ENCODE data around the gene SLC7A14. TPM values are rescaled to one million over a fixed set of nuclear protein-coding genes. Genes with fewer than 3 reads are reported as not detected.

SLC7A14 gene
- total RNA-seq, 1 experiment from 2014 or later: not detected

DNA sequence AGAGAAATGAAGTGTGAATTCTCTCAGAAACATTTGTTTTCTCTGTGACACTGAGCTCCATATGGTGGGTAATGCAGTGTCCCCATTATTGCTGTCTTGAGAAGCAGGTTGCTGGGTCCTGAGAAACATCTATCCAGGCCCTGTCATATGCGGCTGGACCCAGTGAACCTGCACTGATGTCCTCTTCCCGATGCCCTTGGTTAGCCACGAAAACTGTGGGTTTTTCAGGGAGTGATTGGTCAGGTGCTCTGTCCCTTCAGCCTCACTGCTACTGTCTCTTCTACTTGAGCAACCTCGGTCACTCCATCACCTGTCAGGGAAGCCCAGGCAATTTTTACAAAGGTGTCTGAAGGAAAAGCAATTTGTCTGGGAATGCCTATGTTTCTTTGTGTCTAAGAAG, 77.0 kb downstream of the SLC7A14 start:
- intact Hi-C loops (cut with micrococcal nuclease): no loop called here
- H3K9me3 Mint-ChIP-seq (ENCODE audit: unreplicated experiment): no peaks in the 10 kb centered on the region
- POLR2A ChIA-PET: no interaction called here
- no peaks in the 10 kb centered on the region for H3K4me1 Mint-ChIP-seq (ENCODE audit: insufficient read depth, unreplicated experiment)
- CTCF ChIA-PET: interaction anchor here (2.2 kb wide), 1 partner anchor 302 kb away, joined by 7 read pairs; no protein-coding TSS in a partner anchor
- H3K4me3 Mint-ChIP-seq (ENCODE audit: unreplicated experiment): no peak overlapping the region
- no peak overlapping the region for H3K27ac Mint-ChIP-seq (ENCODE audit: low read depth, unreplicated experiment)
- no peaks in the 10 kb centered on the region for H3K27me3 Mint-ChIP-seq (ENCODE audit: insufficient read depth, unreplicated experiment)
- DNase-seq (ENCODE audit: unreplicated experiment): no peak
- H3K36me3 Mint-ChIP-seq (ENCODE audit: insufficient read depth, unreplicated experiment): no peaks in the 10 kb centered on the region
- no TSS peak for BruUV-seq (replicated peaks)
- TF ChIP-seq, protein P1, sequence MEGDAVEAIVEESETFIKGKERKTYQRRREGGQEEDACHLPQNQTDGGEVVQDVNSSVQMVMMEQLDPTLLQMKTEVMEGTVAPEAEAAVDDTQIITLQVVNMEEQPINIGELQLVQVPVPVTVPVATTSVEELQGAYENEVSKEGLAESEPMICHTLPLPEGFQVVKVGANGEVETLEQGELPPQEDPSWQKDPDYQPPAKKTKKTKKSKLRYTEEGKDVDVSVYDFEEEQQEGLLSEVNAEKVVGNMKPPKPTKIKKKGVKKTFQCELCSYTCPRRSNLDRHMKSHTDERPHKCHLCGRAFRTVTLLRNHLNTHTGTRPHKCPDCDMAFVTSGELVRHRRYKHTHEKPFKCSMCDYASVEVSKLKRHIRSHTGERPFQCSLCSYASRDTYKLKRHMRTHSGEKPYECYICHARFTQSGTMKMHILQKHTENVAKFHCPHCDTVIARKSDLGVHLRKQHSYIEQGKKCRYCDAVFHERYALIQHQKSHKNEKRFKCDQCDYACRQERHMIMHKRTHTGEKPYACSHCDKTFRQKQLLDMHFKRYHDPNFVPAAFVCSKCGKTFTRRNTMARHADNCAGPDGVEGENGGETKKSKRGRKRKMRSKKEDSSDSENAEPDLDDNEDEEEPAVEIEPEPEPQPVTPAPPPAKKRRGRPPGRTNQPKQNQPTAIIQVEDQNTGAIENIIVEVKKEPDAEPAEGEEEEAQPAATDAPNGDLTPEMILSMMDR (IDR thresholded peaks at IDR 0.05; ENCODE audit: unreplicated experiment): no peak

DNA sequence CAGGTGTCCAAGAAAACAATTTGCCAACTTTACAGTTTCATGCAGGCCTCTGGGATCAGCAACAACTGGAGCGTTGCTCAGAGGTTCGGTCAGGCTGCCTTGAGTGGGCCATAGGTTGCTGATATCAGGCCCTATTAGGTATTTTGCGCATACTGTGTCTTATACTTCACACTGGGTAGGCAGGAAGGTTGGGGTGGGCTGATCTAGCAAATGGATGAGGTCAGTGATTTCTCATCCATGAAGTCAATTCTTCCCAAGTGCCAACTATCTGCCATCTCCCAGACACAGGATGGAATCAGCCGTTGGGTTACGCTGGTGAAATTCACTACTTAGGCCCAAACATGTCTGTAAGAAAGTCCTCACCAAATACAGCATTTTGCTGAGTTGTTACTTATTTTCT, 77.6 kb downstream of the SLC7A14 start:
- CTCF ChIA-PET: interaction anchor here (2.2 kb wide), 1 partner anchor 303 kb away, joined by 7 read pairs; no protein-coding TSS in a partner anchor
- BruUV-seq (replicated peaks): no TSS peak
- Mint-ChIP-seq H3K36me3 (ENCODE audit: insufficient read depth, unreplicated experiment) (no peaks in the 10 kb centered on the region), H3K4me3 (ENCODE audit: unreplicated experiment) (no peak overlapping the region), H3K27ac (ENCODE audit: low read depth, unreplicated experiment) (no peak overlapping the region), H3K9me3 (ENCODE audit: unreplicated experiment) (no peaks in the 10 kb centered on the region), H3K4me1 (ENCODE audit: insufficient read depth, unreplicated experiment) (no peaks in the 10 kb centered on the region), H3K27me3 (ENCODE audit: insufficient read depth, unreplicated experiment) (no peaks in the 10 kb centered on the region)
- DNase-seq (ENCODE audit: unreplicated experiment): no peak
- POLR2A ChIA-PET: no interaction called here
- TF ChIP-seq, protein P1 (IDR thresholded peaks at IDR 0.05; ENCODE audit: unreplicated experiment): no peak
- intact Hi-C loops (cut with micrococcal nuclease): no loop called here

DNA sequence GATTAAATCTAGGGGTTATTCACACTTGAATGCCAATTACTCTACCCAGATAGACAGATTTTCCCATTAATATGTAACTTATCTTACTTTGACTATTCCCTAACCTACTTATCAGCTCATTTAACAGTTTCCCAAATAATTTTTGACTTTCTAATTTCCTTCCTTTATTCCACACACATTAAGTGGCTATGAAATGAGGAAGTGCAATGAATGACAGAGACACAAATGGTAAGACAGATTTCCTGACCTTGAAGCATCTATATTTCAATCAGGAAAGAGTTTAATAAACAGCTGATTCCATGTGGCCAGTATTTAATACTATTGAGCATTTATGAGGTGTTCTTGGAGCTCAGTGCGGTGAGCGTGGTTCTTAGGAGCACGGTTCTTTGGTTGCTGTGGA, 78.8 kb downstream of the SLC7A14 start:
- no peak overlapping the region for H3K4me3 Mint-ChIP-seq (ENCODE audit: unreplicated experiment)
- DNase-seq (ENCODE audit: unreplicated experiment): no peak

DNA sequence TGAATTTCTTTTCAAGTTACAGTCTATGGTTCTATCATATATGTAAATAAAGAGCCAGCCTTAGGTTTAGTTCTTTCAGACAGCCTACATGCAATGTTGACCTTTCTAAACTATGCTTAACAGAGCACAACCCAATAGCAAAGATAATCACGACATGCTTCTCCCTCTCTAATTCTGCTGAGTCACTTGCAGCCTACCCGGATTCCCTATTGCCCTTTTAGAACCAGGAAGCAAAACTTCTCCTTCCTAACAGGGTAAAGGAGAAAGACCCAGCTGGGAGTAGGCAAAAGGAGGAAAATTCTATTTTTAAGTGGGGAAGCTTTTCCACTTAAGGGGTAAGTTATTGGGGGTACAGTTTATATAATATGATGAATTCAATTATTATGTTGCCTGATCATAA, 79.3 kb downstream of the SLC7A14 start:
- peak; percentile 38 for DNase-seq (ENCODE audit: unreplicated experiment)
- no TSS peak for BruUV-seq (replicated peaks)
- ChIA-PET CTCF (interaction anchor here (0.6 to 2.2 kb wide), 4 partner anchors 38 to 304 kb away, joined by 3 to 7 read pairs (median 4); no protein-coding TSS in a partner anchor), POLR2A (interaction anchor here (0.6 kb wide), 1 partner anchor 1406 kb away, joined by 3 read pairs; no protein-coding TSS in a partner anchor)
- TF ChIP-seq, protein P1 (IDR thresholded peaks at IDR 0.05; ENCODE audit: unreplicated experiment): no peak
- no peaks in the 10 kb centered on the region for H3K9me3 Mint-ChIP-seq (ENCODE audit: unreplicated experiment)
- H3K4me1 Mint-ChIP-seq (ENCODE audit: insufficient read depth, unreplicated experiment): peaks cover 6% of the 10 kb centered on the region
- H3K4me3 Mint-ChIP-seq (ENCODE audit: unreplicated experiment): no peak overlapping the region
- peak overlapping the region; percentile 53 for H3K27ac Mint-ChIP-seq (ENCODE audit: low read depth, unreplicated experiment)
- H3K27me3 Mint-ChIP-seq (ENCODE audit: insufficient read depth, unreplicated experiment): no peaks in the 10 kb centered on the region
- H3K36me3 Mint-ChIP-seq (ENCODE audit: insufficient read depth, unreplicated experiment): no peaks in the 10 kb centered on the region
- intact Hi-C loops (cut with micrococcal nuclease): no loop called here

More for the DNA sequence above, 78.8 kb downstream of the SLC7A14 start:
- no TSS peak for BruUV-seq (replicated peaks)
- TF ChIP-seq, protein P1 (IDR thresholded peaks at IDR 0.05; ENCODE audit: unreplicated experiment): no peak
- no peaks in the 10 kb centered on the region for H3K36me3 Mint-ChIP-seq (ENCODE audit: insufficient read depth, unreplicated experiment)
- intact Hi-C loops (cut with micrococcal nuclease): no loop called here
- ChIA-PET POLR2A (interaction anchor here (0.6 kb wide), 1 partner anchor 1405 kb away, joined by 3 read pairs; no protein-coding TSS in a partner anchor), CTCF (interaction anchor here (0.6 to 2.2 kb wide), 5 partner anchors 11 to 304 kb away, joined by 3 to 7 read pairs (median 3); no protein-coding TSS in a partner anchor)
- no peaks in the 10 kb centered on the region for H3K9me3 Mint-ChIP-seq (ENCODE audit: unreplicated experiment)
- H3K27ac Mint-ChIP-seq (ENCODE audit: low read depth, unreplicated experiment): peak overlapping the region; percentile 53
- H3K27me3 Mint-ChIP-seq (ENCODE audit: insufficient read depth, unreplicated experiment): no peaks in the 10 kb centered on the region
- H3K4me1 Mint-ChIP-seq (ENCODE audit: insufficient read depth, unreplicated experiment): peaks cover 2% of the 10 kb centered on the region
